OCI-LY1 (cell line): Measurements from ENCODE around the gene COBL.

ENCODE experiments used
- H2AFZ ChIP-seq: fragments of 200-600 bp; sonication (generic), shearing (Covaris generic); 2 replicates; pipeline ENCODE4 v1.6.0; 2014; ENCODE audit warnings: antibody characterized with exemption, mild to moderate bottlenecking, low read length
- H3F3A ChIP-seq: fragments of 200-600 bp; sonication (generic), shearing (Covaris generic); 2 replicates; pipeline ENCODE4 v1.6.0; 2014; ENCODE audit warnings: mild to moderate bottlenecking, antibody characterized with exemption, low read length, moderate library complexity; ENCODE audit not compliant: insufficient read depth
- H3K27ac ChIP-seq: fragments of 200-600 bp; sonication (generic); 2 replicates; pipeline ENCODE4 v1.5.1; 2014; ENCODE audit warnings: low read length, mixed run types, mild to moderate bottlenecking, low read depth; ENCODE audit not compliant: poor library complexity, severe bottlenecking
- H3K27me3 ChIP-seq: fragments of 200-600 bp; sonication (generic); 2 replicates; pipeline ENCODE4 v1.6.0; 2014; ENCODE audit warnings: antibody characterized with exemption, mild to moderate bottlenecking, low read length, moderate library complexity; ENCODE audit not compliant: insufficient read depth
- H3K36me3 ChIP-seq: fragments of 200-600 bp; sonication (generic); 2 replicates; pipeline ENCODE4 v1.6.1; 2014; ENCODE audit warnings: mild to moderate bottlenecking, antibody characterized with exemption, low read length, moderate library complexity, mixed read lengths; ENCODE audit not compliant: insufficient read depth
- H3K4me1 ChIP-seq: fragments of 200-600 bp; sonication (generic); 2 replicates; pipeline ENCODE4 v1.5.1; 2014; ENCODE audit warnings: mild to moderate bottlenecking, low read length, moderate library complexity; ENCODE audit not compliant: insufficient read depth, severe bottlenecking
- H3K4me2 ChIP-seq: fragments of 200-600 bp; sonication (generic), shearing (Covaris generic); 2 replicates; pipeline ENCODE4 v1.6.1; 2014; ENCODE audit warnings: low read length
- H3K4me3 ChIP-seq: fragments of 200-600 bp; sonication (generic); 2 replicates; pipeline ENCODE4 v1.5.1; 2014; ENCODE audit warnings: low read length, low read depth, mild to moderate bottlenecking, mixed read lengths; ENCODE audit not compliant: poor library complexity, severe bottlenecking
- H3K79me2 ChIP-seq: fragments of 200-600 bp; shearing (Covaris generic); 2 replicates; pipeline ENCODE4 v1.6.1; 2016; ENCODE audit warnings: mixed run types, low read length, mixed read lengths; ENCODE audit not compliant: insufficient read depth
- H3K9ac ChIP-seq: fragments of 200-600 bp; sonication (generic), shearing (Covaris generic); 2 replicates; pipeline ENCODE4 v1.6.1; 2014; ENCODE audit warnings: mild to moderate bottlenecking, low read length, mixed read lengths
- H3K9me2 ChIP-seq: fragments of 200-600 bp; sonication (generic), shearing (Covaris generic); 2 replicates; pipeline ENCODE4 v1.6.1; 2014; ENCODE audit warnings: low read depth, mild to moderate bottlenecking, low read length, mixed read lengths
- H3K9me3 ChIP-seq: fragments of 200-600 bp; shearing (Covaris generic); 2 replicates; pipeline ENCODE4 v1.6.1; 2014; ENCODE audit warnings: low read length, mixed read lengths
- H4K20me1 ChIP-seq: fragments of 200-600 bp; sonication (generic), shearing (Covaris generic); 2 replicates; pipeline ENCODE4 v1.6.0; 2016; ENCODE audit warnings: mild to moderate bottlenecking, low read length; ENCODE audit not compliant: insufficient read depth
- EZH2 ChIP-seq: fragments of 200-600 bp; sonication (generic), shearing (Covaris generic); IDR thresholded peaks from 2 replicates; pipeline ENCODE4 v1.8.0; 2017; ENCODE audit warnings: borderline replicate concordance, mixed run types, mild to moderate bottlenecking, antibody characterized with exemption, low read length, moderate library complexity, mixed read lengths
- TF ChIP-seq, protein P1 (sequence below): fragments of 200-600 bp; sonication (generic), shearing (Covaris generic); IDR thresholded peaks from 2 replicates; pipeline ENCODE4 v1.5.1; 2017; ENCODE audit warnings: mild to moderate bottlenecking, antibody characterized with exemption, low read length, moderate library complexity, mixed read lengths

Gene COBL

DNA sequence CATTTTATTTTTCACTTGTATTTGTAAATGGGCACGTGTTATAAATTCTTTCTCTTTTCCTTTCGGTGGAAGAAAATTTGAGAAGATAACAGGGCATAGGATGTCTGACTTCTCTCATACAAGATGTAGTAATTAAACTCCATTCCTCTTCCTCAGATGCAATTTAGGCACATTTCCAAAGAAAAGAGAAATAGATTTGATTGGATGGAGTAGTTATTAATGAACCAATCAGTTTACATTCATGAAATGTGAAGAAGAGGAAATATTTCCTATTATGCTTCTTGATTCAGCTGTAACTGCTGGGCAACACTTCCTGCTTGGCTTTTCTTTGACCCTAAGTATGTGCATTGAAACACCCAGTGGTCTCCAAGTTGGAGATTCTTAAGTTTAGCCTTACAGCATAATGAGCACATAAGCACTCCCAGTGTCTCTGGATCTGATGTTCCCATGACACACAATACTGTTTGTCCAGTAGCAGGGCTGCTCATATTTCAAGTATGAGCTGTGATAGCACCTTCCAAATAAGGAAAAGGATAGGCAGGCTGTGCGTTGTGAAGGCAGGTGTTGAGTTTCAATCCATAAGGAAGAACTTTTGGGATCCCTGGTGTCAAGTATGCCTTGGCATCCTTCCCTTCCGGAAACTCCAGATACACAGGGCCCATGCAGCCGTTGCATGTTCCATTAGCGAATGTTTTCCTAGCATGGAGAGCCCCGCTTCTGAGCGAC, 33.4 kb upstream of the COBL start:
- Histone ChIP-seq H3K4me1 (no peaks in the 10 kb centered on the region), H3K27me3 (no peaks in the 10 kb centered on the region), H4K20me1 (no peaks in the 10 kb centered on the region), H3K36me3 (no peaks in the 10 kb centered on the region), H3K9me2 (no peaks in the 10 kb centered on the region), H3K27ac (no peak overlapping the region), H3K9me3 (no peaks in the 10 kb centered on the region), H2AFZ (no peak overlapping the region), H3K4me3 (no peak overlapping the region), H3K79me2 (no peaks in the 10 kb centered on the region), H3F3A (no peaks in the 10 kb centered on the region), H3K4me2 (no peak overlapping the region), H3K9ac (no peak overlapping the region)
- TF ChIP-seq, protein P1, sequence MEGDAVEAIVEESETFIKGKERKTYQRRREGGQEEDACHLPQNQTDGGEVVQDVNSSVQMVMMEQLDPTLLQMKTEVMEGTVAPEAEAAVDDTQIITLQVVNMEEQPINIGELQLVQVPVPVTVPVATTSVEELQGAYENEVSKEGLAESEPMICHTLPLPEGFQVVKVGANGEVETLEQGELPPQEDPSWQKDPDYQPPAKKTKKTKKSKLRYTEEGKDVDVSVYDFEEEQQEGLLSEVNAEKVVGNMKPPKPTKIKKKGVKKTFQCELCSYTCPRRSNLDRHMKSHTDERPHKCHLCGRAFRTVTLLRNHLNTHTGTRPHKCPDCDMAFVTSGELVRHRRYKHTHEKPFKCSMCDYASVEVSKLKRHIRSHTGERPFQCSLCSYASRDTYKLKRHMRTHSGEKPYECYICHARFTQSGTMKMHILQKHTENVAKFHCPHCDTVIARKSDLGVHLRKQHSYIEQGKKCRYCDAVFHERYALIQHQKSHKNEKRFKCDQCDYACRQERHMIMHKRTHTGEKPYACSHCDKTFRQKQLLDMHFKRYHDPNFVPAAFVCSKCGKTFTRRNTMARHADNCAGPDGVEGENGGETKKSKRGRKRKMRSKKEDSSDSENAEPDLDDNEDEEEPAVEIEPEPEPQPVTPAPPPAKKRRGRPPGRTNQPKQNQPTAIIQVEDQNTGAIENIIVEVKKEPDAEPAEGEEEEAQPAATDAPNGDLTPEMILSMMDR = no peak
- no peak for TF ChIP-seq EZH2

GRCh38 chr7:51346126-51346525, 29.5 kb upstream of the COBL start:
- no peak overlapping the region for H3K9ac ChIP-seq
- H3F3A ChIP-seq = no peaks in the 10 kb centered on the region
- H3K9me3 ChIP-seq = no peaks in the 10 kb centered on the region
- H3K9me2 ChIP-seq = no peaks in the 10 kb centered on the region
- no peaks in the 10 kb centered on the region for H3K27me3 ChIP-seq
- H3K4me2 ChIP-seq = no peak overlapping the region
- H3K4me1 ChIP-seq = no peaks in the 10 kb centered on the region
- no peak overlapping the region for H3K4me3 ChIP-seq
- no peak overlapping the region for H3K27ac ChIP-seq
- H4K20me1 ChIP-seq = no peaks in the 10 kb centered on the region
- no peak overlapping the region for H2AFZ ChIP-seq
- no peaks in the 10 kb centered on the region for H3K36me3 ChIP-seq
- TF ChIP-seq, protein P1 = no peak
- no peak for TF ChIP-seq EZH2
- no peaks in the 10 kb centered on the region for H3K79me2 ChIP-seq

DNA sequence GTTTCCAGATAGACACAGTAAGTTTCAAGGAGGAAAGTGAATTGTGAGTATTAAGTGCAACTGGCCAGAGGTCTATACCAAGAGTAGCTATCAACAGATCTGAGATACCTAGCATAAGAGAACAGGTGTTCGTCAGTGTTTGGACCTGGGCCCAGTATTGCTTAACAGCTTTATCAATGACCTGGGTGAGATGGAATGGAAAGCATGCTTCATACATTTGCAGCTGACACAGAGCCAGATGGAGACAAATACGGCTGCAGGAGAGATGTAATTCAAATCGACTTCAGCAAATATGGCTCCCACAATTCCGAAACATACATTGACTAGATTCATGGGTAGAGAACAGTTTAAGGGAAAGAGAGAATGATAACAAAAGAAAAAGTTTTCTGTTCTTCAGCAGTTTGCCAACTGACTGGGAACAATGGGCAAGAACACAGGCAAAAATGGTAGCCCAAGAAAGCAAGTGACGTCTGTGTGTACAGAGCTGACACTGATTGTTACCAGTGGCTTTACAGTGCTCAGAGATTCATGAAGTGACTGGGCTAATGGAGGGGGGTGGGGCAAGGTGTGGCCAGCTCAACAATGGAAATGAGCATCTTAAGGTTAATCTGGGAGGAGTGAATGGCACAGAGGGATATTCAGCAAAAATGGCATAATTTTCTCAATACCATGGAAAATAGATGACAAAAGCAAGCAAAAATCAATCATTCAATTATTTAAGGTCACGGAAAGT, 28.0 kb upstream of the COBL start:
- no peaks in the 10 kb centered on the region for H3K36me3 ChIP-seq
- H2AFZ ChIP-seq = no peak overlapping the region
- TF ChIP-seq, protein P1 = no peak
- TF ChIP-seq EZH2 = no peak
- H3F3A ChIP-seq = no peaks in the 10 kb centered on the region
- H3K79me2 ChIP-seq = no peaks in the 10 kb centered on the region
- H3K27ac ChIP-seq = no peak overlapping the region
- no peaks in the 10 kb centered on the region for H3K27me3 ChIP-seq
- no peak overlapping the region for H3K4me2 ChIP-seq
- H3K4me3 ChIP-seq = no peak overlapping the region
- no peak overlapping the region for H3K9ac ChIP-seq
- H3K9me3 ChIP-seq = no peaks in the 10 kb centered on the region
- no peaks in the 10 kb centered on the region for H4K20me1 ChIP-seq
- H3K9me2 ChIP-seq = no peaks in the 10 kb centered on the region
- H3K4me1 ChIP-seq = no peaks in the 10 kb centered on the region
